Kidney capillary endothelial cell (primary cell): Measurements from ENCODE around the gene OTUD4.
A peak's percentile ranks its signal among the peaks of the same experiment; 100 is the strongest.
"Not testable (repeated sequence)": the region's sequence is repeated elsewhere in the genome, so short reads cannot be mapped to it uniquely, and the experiment has no call there.

ENCODE experiments used
- DNase-seq: peaks from one replicate; pipeline ENCODE4 v3.0.0-alpha.2; 2018; ENCODE audit warnings: low spot score

The OTUD4 gene, protein sequence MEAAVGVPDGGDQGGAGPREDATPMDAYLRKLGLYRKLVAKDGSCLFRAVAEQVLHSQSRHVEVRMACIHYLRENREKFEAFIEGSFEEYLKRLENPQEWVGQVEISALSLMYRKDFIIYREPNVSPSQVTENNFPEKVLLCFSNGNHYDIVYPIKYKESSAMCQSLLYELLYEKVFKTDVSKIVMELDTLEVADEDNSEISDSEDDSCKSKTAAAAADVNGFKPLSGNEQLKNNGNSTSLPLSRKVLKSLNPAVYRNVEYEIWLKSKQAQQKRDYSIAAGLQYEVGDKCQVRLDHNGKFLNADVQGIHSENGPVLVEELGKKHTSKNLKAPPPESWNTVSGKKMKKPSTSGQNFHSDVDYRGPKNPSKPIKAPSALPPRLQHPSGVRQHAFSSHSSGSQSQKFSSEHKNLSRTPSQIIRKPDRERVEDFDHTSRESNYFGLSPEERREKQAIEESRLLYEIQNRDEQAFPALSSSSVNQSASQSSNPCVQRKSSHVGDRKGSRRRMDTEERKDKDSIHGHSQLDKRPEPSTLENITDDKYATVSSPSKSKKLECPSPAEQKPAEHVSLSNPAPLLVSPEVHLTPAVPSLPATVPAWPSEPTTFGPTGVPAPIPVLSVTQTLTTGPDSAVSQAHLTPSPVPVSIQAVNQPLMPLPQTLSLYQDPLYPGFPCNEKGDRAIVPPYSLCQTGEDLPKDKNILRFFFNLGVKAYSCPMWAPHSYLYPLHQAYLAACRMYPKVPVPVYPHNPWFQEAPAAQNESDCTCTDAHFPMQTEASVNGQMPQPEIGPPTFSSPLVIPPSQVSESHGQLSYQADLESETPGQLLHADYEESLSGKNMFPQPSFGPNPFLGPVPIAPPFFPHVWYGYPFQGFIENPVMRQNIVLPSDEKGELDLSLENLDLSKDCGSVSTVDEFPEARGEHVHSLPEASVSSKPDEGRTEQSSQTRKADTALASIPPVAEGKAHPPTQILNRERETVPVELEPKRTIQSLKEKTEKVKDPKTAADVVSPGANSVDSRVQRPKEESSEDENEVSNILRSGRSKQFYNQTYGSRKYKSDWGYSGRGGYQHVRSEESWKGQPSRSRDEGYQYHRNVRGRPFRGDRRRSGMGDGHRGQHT

DNA sequence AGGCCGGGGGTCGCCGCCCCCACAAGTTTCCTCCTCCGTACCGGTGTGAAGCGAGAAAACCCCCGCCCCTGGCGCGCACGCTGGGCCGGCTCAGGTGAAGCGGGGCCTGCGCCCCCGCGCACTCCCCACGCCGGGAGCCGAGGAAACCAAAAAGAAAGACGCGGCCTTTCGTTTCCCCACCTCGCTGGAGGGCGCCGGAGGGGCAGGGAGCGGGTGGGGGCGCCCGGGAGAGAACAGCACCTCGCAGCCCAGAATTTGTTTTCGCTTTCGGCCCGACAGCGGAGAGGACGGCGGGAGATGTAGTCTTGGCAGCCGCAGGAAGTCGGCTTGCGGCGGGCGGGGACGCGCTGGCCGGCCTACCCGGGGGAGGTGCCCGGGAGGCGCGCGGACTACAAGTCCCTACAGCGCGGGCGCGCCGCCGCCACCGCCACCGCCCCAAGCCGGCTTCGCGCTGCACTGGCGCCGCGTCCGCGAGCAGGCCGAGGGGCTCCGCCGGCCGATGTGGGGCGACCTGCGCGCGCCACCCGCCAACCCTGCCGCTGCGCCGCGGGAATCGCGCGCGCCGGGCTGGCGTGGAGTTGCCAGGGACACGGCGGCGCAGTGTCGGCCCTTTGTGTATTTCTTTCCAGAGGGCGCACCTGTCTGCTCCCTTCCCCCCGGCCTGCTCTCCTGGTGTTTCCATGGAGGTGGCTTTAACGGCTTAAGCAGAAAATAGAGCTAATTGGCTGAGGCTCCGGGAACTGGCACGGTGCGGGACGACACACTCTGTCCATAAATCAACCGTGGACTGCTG, at the start of gene OTUD4:
Gene OTUD4 (minus strand): TSS at position 292 of the 793 bp plus-strand sequence. CDS start 616 bp downstream, outside the sequence.
- DNase-seq = peak; percentile 90

DNA sequence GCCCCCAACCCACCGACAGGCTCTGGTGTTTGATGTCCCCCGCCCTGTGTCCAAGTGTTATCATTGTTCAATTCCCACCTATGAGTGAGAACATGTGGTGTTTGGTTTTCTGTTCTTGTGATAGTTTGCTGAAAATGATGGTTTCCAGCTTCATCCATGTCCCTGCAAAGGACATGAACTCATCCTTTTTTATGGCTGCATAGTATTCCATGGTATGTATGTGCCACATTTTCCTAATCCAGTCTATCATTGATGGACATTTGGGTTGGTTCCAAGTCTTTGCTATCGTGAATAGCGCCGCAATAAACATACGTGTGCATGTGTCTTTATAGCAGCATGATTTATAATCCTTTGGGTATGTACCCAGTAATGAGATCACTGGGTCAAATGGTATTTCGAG, 42.8 kb upstream of the OTUD4 start:
- not testable (repeated sequence) for DNase-seq

DNA sequence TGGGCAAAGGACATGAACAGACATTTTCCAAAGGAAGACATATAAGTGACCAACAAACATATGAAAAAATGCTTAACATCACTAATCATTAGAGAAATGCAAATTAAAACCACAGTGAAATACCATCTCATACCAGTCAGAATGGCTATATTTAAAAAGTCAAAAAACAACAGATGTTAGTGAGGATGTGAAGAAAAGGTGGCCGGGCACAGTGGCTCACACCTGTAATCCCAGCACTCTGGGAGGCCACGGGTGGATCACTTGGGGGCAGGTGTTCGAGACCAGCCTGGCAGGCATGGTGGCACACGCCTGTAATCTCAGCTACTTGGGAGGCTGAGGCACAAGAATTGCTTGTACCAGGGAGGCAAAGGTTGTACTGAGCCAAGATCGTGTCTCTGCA, 41.1 kb upstream of the OTUD4 start:
- not testable (repeated sequence) for DNase-seq

DNA sequence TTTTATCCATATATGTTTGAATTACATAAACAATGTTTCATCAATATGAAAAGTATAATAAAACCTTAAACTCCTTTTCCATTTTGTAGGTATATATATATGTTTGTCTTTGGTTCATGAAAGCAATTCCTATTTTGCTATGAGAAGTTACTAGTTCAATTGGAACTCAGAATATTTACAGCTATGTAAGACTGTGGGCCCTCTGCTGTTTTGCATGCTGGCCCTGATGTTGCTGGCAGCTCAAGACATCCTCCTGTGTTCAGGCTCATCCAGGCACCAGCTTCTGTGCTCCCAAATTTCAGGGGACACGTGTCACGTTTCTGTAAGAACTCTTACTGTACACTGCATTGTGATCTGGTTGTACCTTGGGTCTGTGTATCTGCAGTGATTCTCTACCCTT, 38.7 kb upstream of the OTUD4 start:
- no peak for DNase-seq

DNA sequence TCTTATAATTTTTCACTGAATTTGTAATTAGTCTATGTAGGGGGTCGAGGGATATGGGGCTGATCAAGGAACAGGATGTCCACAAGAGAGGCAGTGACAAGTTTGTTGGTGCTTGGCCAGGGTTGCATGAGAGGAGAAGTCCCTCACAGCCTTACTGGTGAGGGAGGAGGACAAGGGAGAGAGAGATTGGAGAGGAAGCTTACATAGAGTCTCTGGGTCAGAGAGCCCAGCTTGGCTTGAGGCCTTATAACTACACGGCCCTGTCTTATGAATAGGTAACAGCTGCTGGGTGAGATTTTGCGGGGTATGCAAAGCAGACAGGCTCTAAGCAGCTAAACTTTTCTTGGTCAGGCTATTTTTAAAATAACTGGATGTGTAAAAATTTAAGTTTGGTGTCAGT, 37.9 kb upstream of the OTUD4 start:
- no peak for DNase-seq

DNA sequence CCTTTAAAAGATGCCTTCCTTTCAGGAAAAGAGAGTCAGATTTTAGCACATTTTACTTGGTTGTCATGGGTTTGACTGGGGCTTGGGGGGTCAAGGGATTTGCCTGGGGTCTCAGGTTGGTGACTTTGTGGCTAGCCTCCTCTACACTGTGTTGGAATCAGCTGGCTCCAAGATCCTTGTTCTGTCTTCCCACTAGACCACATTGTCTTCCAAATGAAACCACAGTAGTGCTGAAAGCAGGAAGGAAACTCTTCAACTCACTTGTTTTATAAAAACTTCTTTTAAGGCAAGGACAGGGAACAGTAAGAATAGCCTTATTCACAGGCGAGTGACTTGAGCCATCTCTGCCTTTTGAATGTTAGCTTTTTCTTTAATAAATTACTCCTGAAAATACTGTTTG, 37.0 kb upstream of the OTUD4 start:
- DNase-seq = no peak

DNA sequence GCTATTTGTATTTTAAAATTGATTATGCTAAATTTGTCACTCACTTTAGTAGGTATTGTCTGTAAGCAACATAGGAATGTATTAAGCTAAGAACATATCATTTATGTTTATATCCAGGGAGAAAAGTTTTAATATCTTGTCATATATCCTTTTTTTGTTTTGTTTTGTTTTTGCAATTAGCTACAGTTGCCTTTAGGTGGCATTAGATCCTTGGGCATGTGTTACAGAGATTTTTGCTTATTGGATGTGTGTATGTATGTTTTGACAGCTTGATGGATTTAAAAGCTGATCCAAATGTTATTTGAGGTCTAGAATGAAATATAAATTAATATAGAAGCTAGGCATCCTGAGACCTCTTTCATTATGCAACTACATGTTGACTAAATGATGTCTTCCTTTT, 36.1 kb upstream of the OTUD4 start:
- DNase-seq = peak; percentile 69

DNA sequence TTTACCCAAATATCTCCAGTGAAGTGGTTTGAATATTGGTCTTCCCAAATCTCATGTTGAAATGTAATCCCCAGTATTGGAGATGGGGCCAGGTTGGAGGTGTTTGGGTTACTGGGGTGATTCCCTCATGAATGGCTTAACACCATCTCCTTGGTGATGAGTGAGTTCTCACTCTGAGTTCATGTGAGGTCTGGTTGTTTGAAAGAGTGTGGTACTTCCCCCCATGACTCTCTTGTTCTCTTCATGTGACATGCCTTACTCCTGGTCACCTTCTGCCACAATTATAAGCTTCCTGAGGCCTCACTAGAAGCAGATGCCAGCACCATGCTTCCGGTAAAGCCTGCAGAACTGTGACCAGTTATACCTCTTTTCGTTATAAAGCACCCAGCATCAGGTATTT, 32.9 kb upstream of the OTUD4 start:
- DNase-seq = no peak

DNA sequence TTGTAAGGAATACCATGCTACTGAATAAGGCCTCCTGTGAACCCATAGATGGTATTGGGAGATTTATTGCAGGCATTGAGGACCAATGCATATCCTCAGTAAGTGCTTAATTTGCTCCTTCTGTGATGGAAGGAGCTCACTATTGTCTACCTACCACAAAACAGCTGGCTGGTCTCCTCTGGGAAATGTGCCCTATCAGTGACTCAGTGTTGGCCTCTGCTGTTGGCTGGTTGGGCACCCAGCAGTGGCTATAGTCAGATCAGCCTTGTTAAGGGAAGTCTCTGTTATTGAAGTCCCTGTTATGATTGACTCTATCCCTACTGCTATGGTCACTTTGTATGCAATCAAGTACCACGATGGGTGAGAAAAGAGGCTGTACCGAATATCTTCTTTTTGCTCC, 27.5 kb upstream of the OTUD4 start:
- DNase-seq = no peak

DNA sequence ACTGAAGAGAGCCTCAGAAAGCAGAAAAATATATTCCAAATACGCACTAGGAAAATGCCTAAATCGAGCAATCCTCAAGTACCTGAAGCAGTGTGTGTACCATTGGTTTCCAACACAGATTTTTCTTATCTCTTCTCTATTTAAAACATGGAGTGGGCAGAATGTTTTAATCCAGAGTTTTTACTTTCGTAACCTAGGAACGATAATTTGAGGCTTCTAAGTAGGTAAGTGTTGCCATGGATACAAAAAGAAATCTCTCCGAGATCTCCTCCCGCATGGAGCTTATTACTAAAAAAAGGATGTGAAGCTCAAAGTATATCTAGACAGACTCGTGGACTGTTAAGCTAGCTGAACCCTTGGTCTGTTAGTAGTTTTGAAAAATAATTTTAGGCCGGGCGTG, 23.0 kb upstream of the OTUD4 start:
- no peak for DNase-seq

DNA sequence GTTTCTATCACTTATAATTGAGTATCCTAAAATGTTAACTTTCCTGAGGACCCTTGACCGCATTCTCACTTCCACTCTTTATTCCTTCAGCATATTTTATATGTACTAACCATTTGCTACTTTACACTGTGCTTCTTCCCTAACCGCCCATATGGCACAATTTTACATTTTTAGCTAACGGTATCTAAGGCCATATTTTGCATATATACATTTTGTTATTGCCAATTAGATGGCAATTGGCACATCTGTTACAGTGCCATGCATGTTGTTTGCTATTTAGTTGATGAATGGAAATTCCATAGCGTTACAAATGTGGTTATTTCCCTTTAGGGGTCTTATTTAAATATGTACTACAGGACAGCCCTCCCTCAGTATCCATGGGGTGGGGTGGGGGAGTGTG, 20.0 kb upstream of the OTUD4 start:
- no peak for DNase-seq

DNA sequence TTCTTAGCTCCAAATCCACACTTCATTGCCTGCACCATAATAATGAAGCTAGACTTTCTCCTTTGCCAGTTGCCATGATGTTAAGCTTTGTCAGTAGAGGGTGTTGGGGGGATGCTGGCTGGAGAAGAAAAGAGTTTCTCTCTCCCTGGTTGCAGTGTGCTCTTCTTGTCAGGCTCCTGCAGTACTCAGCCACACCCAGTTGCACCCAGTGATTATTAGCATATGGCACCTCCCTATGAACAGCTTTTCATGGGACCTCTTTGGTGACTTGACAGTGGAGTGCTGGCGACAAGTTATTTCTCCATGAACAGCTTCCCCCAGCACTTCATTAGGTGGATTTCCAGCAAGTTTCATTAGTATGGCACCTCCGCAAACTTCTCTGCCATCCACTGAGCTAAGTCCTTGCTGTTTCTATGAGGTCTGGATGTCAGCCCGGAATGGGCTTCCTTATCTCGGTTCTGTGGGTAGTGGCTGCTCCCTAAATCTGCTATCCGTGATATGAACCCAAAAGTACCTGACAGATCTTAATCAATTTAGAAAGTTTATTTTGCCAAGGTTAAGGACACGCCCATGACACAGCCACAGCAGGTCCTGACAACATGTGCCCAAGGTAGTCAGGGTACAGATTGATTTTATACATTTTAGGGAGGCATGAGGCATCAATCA, 18.8 kb upstream of the OTUD4 start:
- DNase-seq = no peak

DNA sequence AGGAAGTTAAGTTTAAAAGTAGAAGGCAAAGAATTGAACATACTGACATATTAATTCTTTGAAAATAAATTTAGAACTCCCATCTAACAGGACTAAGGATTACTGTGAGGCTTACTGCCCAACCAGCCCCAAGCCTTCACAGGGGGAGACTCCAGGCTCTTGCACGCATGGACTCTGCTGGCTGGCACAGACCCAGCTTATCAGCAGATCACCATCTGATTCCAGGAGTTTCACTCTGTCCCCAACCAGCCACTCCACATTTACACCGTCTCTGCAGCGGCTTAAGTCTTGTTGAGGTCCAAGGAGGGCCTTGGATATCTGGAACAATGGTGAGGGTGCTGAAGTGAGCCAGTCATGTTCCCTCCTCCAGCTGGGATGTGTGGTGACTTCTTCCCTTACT, 16.4 kb upstream of the OTUD4 start:
- DNase-seq = no peak

DNA sequence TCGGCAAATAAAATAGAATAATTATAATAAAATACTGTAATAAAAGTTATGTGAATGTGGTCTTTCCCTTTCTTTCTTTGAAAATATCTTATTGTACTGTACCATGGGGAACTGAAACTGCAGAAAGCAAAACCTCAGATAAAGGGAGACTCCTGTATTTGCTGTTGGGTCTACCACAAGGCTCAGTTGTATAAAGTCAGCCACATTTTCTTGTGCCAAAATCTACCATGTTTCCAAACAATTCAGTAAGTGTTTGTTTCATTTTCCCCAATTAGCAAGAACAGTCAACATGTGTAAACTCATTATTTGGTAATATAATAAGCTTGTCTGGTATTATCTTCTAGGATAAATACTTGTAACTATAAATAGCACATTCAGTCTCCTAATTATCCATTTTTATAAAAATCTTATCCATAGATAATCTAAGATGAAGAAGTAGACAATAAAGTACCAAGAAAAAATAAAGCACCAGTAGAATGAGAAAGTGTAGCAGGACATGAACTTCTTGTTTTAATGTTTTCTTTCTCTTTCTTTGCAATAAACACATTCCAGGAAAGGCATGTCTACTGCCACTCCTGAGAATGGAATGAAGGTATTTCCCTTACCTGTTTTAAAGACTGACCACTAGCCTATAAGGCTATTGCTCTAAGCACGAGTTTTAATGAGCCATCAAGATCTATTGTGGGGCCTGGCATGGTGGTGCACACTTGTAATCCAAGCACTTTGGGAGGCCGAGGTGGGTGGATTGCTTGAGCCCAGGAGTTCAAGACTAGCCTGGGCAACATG, 15.0 kb upstream of the OTUD4 start:
- no peak for DNase-seq

DNA sequence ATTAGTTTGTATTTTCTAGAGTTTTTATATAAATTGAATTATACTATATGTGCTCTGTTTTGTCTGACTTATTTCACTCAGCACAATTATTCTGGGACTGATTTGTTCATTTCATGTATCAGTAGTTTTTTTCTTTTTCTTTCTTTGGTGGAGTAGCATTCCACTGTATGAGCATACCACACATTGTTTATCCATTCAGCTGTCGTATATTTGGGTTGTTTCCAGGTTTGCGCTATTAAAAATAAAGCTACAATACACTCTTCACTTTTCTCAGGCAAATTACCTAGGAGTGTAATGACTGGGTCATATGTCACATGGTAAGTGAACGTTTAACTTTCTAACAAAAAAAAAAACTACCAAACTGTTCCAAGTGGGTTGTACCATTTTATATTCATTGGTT, 9.6 kb upstream of the OTUD4 start:
- no peak for DNase-seq

DNA sequence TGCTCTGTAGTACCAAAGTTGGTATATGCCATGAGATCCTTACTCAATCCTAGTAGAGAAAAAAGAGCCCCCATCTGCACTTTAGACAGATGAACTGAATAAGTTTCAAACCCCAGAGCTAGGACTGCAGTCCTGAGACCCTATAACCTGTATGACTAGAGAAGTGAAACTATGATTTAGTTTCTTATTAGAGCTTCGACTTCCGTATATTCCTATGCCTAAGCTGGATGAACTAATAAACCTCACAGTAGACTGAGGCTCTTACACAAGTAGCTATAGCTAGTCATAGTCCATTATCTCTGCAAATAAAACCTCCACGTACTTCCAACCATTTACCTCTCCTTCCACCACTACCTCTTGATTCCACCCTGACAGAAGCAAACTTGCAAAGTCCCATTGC, 6.3 kb upstream of the OTUD4 start:
- no peak for DNase-seq

DNA sequence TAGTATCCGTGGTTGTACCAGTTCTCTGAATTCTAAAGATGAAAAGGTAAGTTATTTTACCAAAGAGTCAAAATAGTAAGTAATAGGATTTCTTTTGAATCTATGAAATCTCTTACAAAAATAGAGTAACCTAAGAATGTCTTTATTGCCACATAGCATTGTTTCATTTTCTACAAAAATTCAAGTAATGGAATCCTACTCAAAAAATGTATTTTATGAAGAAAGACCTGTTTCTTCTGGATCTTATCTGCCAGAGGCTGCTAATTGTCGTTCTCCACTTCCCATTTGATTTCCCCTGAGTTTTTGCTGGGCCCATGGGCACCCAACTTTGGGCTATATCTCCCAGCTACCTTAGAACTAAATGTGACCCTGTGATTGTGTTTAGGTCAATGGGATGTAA, 3.2 kb upstream of the OTUD4 start:
- no peak for DNase-seq

DNA sequence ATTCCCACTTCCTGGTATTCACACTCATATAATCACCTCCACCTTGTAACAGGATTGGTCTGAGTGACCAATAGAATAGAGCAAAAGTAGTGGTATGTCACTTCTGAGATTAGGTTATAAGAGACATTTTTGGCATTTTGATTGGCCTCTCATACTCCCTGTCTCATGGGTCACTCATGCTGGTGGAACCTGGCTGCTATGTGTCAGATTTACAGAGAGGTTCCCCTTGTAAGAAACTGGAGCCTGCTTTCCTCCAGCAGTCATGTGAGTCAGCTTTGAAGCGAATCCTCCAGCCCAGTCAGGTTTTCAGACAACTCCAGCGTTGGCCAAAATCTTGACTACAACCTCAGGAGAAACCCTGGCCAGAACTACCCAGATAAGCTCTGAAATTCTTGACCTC, 2.6 kb upstream of the OTUD4 start:
- DNase-seq = no peak

DNA sequence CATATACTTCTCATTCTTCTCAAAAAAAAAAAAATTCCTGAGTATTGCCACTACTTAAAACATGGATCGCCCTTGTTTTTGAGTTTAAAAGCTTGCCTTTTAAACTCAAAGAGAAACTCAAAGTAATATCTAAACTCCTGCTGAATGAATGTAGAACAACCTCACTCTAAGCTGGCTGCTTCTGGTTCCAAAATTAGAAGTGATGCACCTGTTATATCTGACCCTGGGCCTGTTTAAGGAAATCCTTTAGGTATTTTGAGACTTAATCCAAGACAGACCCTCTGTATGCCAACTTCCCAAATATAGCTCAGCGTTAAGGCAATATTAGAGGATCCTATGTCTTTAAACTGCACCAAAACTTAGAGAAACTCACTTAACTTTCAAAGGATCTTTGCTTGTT, 1.8 kb upstream of the OTUD4 start:
- no peak for DNase-seq

DNA sequence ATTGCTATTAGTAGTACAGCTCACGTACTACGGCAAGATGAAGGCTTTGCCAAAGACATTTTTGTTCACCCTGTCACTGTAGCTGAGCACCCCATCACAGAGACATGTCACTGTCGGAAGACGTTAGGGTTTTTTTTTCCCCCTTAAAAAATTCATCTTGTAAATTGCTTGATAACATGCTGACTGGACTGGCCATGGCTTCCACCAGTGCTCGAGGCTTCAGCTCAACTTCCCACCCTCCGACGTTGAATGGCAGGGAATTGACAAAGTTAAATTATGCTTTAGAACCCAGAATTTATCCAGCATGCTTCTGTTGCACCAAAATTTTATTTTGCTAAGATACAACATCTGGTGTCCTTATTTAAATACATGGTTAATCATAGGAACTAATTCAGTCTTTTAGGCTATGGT, 707 bp upstream of the OTUD4 start:
- DNase-seq = no peak

DNA sequence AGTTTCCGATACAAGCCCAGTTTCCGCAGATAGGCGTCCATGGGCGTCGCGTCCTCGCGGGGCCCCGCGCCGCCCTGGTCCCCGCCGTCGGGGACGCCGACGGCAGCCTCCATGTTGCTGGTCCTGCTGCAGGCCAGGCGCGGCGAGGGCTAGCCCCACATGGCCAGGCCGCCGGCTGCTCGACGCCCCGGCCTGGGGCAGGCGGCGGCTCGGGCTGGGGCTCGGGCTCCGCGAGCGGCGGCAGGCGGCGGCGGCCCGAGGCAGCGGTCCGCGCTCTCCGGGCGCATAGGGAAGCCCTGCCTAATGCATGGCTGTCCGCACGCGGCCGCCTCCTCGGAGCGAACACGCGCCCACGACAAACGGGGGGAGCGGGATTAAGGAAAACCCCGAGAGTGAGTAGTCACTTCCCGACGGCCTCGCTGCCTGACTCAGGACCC, 510 bp downstream of the OTUD4 start:
- DNase-seq = peak; percentile 15
